Vagina (tissue), 2 donors: ENCODE measurements around the gene GSTP1. TPM values are rescaled to one million over a fixed set of nuclear protein-coding genes. Genes with fewer than 3 reads are reported as not detected.
"Not testable (repeated sequence)": the region's sequence is repeated elsewhere in the genome, so short reads cannot be mapped to it uniquely, and the experiment has no call there.

ENCODE experiments used
- DNase-seq, 2 donors: peaks; one replicate each; pipeline ENCODE4 v3.0.0-alpha.2; 2017; ENCODE audit errors: extremely low spot score in 2 of 2
- H3K27ac ChIP-seq: fragments of 200-600 bp; sonication (generic); one replicate; pipeline ENCODE4 v1.5.1; 2019
- H3K27me3 ChIP-seq: fragments of 200-600 bp; sonication (generic); one replicate; pipeline ENCODE4 v1.5.1; 2019
- H3K36me3 ChIP-seq, 2 donors: fragments of 200-600 bp; sonication (generic); one replicate each; pipeline ENCODE4 v1.5.1; 2017 to 2019
- H3K4me1 ChIP-seq: fragments of 200-600 bp; sonication (generic); one replicate; pipeline ENCODE4 v1.5.1; 2019
- H3K4me3 ChIP-seq, 2 donors: fragments of 200-600 bp; sonication (generic); 1 replicate in 1 of 2; 2 replicates in 1 of 2; pipeline ENCODE4 v1.5.1; 2016 to 2019
- H3K9me3 ChIP-seq: fragments of 200-600 bp; sonication (generic); one replicate; pipeline ENCODE4 v1.5.1; 2019
- POLR2A ChIP-seq, 2 donors: fragments of 450-650 bp; IDR thresholded peaks; one replicate each; pipeline ENCODE4 v1.6.1; 2017; ENCODE audit warnings: antibody characterized with exemption in 2 of 2, mild to moderate bottlenecking in 2 of 2, moderate library complexity in 2 of 2
- POLR2AphosphoS5 ChIP-seq, 2 donors: sonication (generic); formaldehyde crosslinking; IDR thresholded peaks; one replicate each; pipeline ENCODE4 v1.9.0; 2017; ENCODE audit warnings: antibody characterized with exemption in 2 of 2, mild to moderate bottlenecking in 2 of 2, low read depth in 1 of 2; ENCODE audit not compliant: insufficient read depth in 1 of 2
- intact Hi-C: fragments of 100-400 bp; cut with DNase I; formaldehyde crosslinking; loops from one replicate; pipeline ENCODE4 v1.15.1; 2023
- total RNA-seq: library from RNA; depleted of rRNA; stranded (reverse); fragments of >200 nt; gene quantifications from one replicate; pipeline ENCODE4 v1.2.3, GENCODE V29; 2016
- TF ChIP-seq, protein P1 (sequence below), 3 experiments: fragments of 450-650 bp in 2 of 3; fragments of 200-600 bp in 1 of 3; sonication (generic) in 1 of 3; IDR thresholded peaks; one replicate each; pipeline ENCODE4 v1.5.1; 2017 to 2019; ENCODE audit warnings: antibody characterized with exemption in 3 of 3, mild to moderate bottlenecking in 2 of 3, moderate library complexity in 2 of 3

Gene GSTP1
- total RNA-seq, 1 donor from 2014 or later: 2,739 TPM

DNA sequence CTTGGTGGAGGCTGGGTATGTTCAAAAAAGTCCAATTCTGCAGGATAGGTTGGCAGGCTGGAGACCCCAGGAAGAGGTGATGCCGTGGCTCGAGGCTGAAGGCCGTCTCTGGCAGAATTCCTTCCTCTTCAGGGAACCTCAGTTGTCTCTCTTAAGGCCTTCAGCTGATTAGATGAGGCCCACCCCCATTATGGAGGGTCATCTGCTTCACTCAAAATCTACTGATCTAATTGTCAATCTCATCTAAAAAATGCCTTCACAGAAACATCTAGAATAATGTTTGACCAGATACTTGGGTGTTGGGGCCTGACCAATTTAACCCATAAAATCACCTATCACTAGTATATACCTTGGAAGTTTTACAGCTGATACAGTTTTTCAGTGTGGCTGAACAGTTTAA is 27.4 kb upstream of the GSTP1 start:
- Histone ChIP-seq H3K9me3 (no peaks in the 10 kb centered on the region), H3K27me3 (no peaks in the 10 kb centered on the region), H3K27ac (no peak overlapping the region), H3K36me3 (no peaks in the 10 kb centered on the region), H3K4me3 (no peak overlapping the region), H3K4me1 (no peaks in the 10 kb centered on the region)
- no peak for TF ChIP-seq POLR2A (IDR thresholded peaks at IDR 0.05)
- DNase-seq: no peak
- intact Hi-C loops: no loop called here

DNA sequence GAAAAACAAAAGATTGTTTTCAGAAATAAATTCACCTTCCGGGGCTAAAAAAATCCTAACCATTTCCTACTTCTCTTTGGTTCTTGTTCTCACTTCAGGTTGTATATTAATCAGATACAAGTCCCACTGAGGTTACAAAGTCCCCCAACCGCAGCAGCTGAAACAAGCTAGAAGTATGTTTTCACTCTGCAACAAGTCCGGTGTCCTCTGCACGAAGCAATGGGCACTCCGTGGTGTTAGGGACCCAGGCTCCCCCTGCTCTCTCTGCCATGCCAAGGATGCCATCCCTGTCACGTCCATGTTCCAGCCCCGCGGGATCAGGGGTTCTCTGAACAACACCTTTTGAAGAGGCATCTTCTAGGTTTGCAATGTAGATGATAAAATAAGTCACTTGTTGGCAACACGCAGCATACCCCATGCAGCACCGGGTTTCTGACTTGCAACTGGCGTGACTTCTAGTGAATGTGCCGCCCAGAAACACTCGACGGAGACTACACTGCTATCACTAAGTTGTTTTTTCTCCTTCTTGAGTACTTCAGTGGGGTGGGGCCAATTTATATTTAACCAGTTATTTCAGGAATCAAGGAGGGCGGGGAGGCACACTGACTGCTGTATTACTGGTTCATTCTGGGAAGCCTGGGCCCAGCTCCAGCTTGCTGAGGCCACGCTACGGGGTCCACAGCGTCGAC is 25.4 kb upstream of the GSTP1 start:
- no peaks in the 10 kb centered on the region for H3K9me3 ChIP-seq
- H3K36me3 ChIP-seq: no peaks in the 10 kb centered on the region
- H3K27ac ChIP-seq: no peak overlapping the region
- DNase-seq: no peak
- H3K27me3 ChIP-seq: no peaks in the 10 kb centered on the region
- H3K4me3 ChIP-seq: no peak overlapping the region
- H3K4me1 ChIP-seq: peaks cover 2% of the 10 kb centered on the region
- TF ChIP-seq POLR2A (IDR thresholded peaks at IDR 0.05) (no peak), POLR2AphosphoS5 (IDR thresholded peaks at IDR 0.05; ENCODE audit: insufficient read depth in 1 of 2, low read depth in 1 of 2) (no peak)
- TF ChIP-seq, protein P1, sequence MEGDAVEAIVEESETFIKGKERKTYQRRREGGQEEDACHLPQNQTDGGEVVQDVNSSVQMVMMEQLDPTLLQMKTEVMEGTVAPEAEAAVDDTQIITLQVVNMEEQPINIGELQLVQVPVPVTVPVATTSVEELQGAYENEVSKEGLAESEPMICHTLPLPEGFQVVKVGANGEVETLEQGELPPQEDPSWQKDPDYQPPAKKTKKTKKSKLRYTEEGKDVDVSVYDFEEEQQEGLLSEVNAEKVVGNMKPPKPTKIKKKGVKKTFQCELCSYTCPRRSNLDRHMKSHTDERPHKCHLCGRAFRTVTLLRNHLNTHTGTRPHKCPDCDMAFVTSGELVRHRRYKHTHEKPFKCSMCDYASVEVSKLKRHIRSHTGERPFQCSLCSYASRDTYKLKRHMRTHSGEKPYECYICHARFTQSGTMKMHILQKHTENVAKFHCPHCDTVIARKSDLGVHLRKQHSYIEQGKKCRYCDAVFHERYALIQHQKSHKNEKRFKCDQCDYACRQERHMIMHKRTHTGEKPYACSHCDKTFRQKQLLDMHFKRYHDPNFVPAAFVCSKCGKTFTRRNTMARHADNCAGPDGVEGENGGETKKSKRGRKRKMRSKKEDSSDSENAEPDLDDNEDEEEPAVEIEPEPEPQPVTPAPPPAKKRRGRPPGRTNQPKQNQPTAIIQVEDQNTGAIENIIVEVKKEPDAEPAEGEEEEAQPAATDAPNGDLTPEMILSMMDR (IDR thresholded peaks at IDR 0.05): no peak
- intact Hi-C loops: no loop called here

DNA sequence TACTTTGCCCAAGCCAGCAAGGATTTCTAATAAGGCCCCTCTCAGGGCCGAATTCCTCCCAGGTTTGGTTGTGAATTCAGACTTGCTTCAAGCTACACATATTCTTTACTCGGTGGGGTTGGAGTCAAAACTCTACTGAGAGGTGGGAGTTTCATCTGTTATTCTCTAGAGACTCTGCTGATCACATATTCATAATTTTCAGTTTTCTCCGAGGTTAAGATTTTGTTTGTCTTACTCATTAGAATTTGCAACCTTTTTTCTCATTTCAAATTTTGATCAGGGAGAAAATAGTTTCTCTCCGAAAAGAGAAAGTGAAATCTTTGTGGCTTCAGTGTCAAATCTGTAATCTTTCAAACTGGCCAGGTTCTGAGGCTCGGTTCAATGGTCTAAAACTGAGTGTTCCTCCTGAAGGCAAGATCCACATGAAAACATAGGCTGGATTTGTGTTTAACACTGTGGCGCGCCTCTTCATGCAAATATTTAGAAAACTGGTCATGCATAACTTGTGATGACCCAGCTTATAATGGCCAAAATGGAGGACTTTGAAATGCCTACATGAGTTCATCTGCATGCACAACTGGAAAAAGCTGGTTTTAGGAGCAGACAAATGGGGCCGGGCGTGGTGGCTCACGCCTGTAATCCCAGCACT is 21.5 kb upstream of the GSTP1 start:
- H3K4me3 ChIP-seq: no peak overlapping the region
- intact Hi-C loops: no loop called here
- no peaks in the 10 kb centered on the region for H3K27me3 ChIP-seq
- TF ChIP-seq POLR2A (IDR thresholded peaks at IDR 0.05): no peak
- TF ChIP-seq POLR2AphosphoS5 (IDR thresholded peaks at IDR 0.05; ENCODE audit: insufficient read depth in 1 of 2, low read depth in 1 of 2): no peak
- TF ChIP-seq, protein P1 (IDR thresholded peaks at IDR 0.05): no peak
- H3K9me3 ChIP-seq: no peaks in the 10 kb centered on the region
- peaks cover 14% of the 10 kb centered on the region for H3K4me1 ChIP-seq
- no peak overlapping the region for H3K27ac ChIP-seq
- no peak for DNase-seq
- no peaks in the 10 kb centered on the region for H3K36me3 ChIP-seq

DNA sequence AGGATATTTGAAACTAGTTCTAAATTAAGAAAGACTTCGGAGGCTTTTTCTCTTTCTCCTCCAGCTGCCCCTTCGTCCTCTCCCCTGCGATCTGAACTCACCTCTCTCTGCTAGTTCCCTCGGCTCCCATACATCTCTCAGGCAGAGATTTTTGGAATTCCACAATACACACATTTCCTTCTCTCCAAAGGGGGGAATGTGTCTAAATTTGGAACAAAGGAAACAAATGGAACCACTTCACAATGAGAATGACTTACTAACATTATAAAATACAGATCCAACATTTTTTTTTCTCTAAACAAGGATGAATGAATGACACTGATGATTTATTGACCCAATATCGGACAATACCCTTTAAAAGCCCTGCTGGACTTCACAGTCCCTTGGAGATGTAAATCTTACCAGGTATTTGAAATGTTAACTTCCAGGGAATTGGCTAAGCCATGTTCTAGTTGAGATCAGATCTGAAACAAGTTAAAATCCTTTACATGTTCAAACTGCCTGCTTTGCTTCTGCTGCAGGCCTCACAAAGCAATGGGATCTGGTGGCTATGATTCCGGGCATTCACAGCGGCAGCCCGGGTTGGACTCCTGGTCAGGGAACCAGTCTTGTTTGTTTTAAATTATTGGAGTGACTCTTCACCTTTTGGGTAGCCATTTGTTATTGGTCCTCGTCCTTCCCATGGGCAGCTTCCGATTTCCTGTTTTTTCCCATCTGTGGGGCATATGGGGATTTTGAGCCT is 20.5 kb upstream of the GSTP1 start:
- TF ChIP-seq, protein P1 (IDR thresholded peaks at IDR 0.05): no peak
- intact Hi-C loops: no loop called here
- H3K27me3 ChIP-seq: no peaks in the 10 kb centered on the region
- H3K4me3 ChIP-seq: no peak overlapping the region
- peaks cover 14% of the 10 kb centered on the region for H3K4me1 ChIP-seq
- no peak for DNase-seq
- H3K27ac ChIP-seq: no peak overlapping the region
- H3K9me3 ChIP-seq: no peaks in the 10 kb centered on the region
- no peaks in the 10 kb centered on the region for H3K36me3 ChIP-seq

DNA sequence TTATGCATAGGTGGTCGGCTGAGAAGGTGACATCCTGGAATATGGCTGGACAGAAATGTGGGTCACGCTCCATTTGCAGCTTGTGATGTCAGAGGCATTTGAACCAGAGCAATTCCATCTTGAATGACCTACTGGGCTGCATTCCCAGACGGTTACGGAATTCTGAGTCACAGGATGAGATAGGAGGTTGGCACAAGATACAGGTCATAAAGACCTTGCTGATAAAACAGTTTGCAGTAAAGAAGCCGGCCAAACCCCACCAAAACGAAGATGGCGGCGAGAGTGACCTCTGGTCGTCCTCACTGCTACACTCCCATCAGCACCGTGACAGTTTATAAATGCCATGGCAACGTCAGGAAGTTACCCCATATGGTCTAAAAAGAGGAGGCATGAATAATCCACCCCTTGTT is 19.9 kb upstream of the GSTP1 start:
- DNase-seq, H3K36me3 ChIP-seq, H3K9me3 ChIP-seq, H3K27me3 ChIP-seq, H3K4me3 ChIP-seq, H3K27ac ChIP-seq, intact Hi-C loops: not testable (repeated sequence)
- H3K4me1 ChIP-seq: peaks cover 14% of the 10 kb centered on the region

DNA sequence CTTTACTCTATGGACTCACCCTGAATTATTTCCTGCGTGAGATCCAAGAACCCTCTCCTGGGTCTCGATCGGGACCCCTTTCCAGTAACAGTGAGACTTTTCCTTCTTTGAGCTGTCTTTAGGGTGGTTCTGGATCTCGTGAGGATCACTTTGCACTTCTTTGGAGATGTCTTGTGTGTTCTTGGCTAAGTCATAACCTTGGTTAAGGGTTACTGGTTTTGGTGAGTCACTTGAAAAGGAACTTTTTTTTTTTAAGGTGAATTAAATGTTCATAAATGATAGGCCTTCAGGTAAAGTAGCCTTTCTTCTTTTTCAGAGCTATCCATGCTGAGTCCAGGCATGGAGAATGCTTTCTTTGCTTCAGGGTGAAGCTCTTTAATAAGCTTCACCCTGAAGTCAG is 19.4 kb upstream of the GSTP1 start:
- no peak for DNase-seq
- Histone ChIP-seq H3K4me3 (no peak overlapping the region), H3K36me3 (no peaks in the 10 kb centered on the region), H3K27ac (no peak overlapping the region), H3K9me3 (no peaks in the 10 kb centered on the region), H3K27me3 (no peaks in the 10 kb centered on the region), H3K4me1 (peaks cover 14% of the 10 kb centered on the region)
- no peak for TF ChIP-seq POLR2A (IDR thresholded peaks at IDR 0.05)
- intact Hi-C loops: no loop called here
